Measurements from ENCODE around the gene CD300LB.

GRCh38 chr17:74566132-74566753 lies 35.0 kb upstream of the CD300LB start:
- TF ChIP-seq, protein P1, sequence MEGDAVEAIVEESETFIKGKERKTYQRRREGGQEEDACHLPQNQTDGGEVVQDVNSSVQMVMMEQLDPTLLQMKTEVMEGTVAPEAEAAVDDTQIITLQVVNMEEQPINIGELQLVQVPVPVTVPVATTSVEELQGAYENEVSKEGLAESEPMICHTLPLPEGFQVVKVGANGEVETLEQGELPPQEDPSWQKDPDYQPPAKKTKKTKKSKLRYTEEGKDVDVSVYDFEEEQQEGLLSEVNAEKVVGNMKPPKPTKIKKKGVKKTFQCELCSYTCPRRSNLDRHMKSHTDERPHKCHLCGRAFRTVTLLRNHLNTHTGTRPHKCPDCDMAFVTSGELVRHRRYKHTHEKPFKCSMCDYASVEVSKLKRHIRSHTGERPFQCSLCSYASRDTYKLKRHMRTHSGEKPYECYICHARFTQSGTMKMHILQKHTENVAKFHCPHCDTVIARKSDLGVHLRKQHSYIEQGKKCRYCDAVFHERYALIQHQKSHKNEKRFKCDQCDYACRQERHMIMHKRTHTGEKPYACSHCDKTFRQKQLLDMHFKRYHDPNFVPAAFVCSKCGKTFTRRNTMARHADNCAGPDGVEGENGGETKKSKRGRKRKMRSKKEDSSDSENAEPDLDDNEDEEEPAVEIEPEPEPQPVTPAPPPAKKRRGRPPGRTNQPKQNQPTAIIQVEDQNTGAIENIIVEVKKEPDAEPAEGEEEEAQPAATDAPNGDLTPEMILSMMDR (conservative IDR thresholded peaks at IDR 0.05; ENCODE audit: low read length), result peak; percentile 86
- TF ChIP-seq EZH2phosphoT487 (IDR thresholded peaks at IDR 0.05; ENCODE audit: borderline replicate concordance), result no peak
